Common myeloid progenitor, CD34-positive (primary cell): ENCODE measurements around the gene NPAS3.

ENCODE experiments used
- CTCF ChIA-PET: fragments of 350-600 bp; sonication (Branson Sonifier 250); formaldehyde crosslinking; loops from one replicate; lab custom pipeline; 2021; ENCODE audit warnings: antibody characterized with exemption; lab: Charles Lee
- POLR2A ChIA-PET: fragments of 350-600 bp; sonication (Branson Sonifier 250); formaldehyde crosslinking; loops from one replicate; lab custom pipeline; 2021; ENCODE audit warnings: antibody characterized with exemption; lab: Charles Lee
- DNase-seq, 3 donors: peaks; one replicate each; pipeline versions ENCODE4 v3.0.0 to v3.0.0-alpha.2; 2013
- H3K27ac ChIP-seq, 2 experiments: 1 replicate in 1 of 2; 2 replicates in 1 of 2; pipeline ENCODE4 v1.7.0; 2013; ENCODE audit warnings: inconsistent platforms in 2 of 2, low read length in 2 of 2, mild to moderate bottlenecking in 2 of 2, low read depth in 1 of 2, moderate library complexity in 1 of 2; ENCODE audit not compliant: severe bottlenecking in 2 of 2, insufficient read depth in 1 of 2, poor library complexity in 1 of 2
- H3K27me3 ChIP-seq, 5 experiments: replicated peaks in 2 of 5; 1 replicate in 3 of 5; 2 replicates in 2 of 5; pipeline versions ENCODE4 v1.6.1 to v1.7.0; 2013; ENCODE audit warnings: low read length in 4 of 5, mild to moderate bottlenecking in 2 of 5, moderate library complexity in 2 of 5, inconsistent platforms in 1 of 5; ENCODE audit not compliant: insufficient read depth in 5 of 5, control insufficient read depth in 4 of 5
- H3K36me3 ChIP-seq, 4 experiments: 1 replicate in 2 of 4; 2 replicates in 2 of 4; pipeline versions ENCODE4 v1.6.1 to v1.7.0; 2013; ENCODE audit warnings: low read length in 3 of 4, control low read depth in 1 of 4, mild to moderate bottlenecking in 1 of 4; ENCODE audit not compliant: control insufficient read depth in 4 of 4, insufficient read depth in 4 of 4
- H3K4me1 ChIP-seq, 4 experiments: 1 replicate in 3 of 4; 2 replicates in 1 of 4; pipeline versions ENCODE4 v1.6.1 to v1.7.1; 2013; ENCODE audit warnings: low read length in 3 of 4, mild to moderate bottlenecking in 3 of 4, control low read depth in 1 of 4, inconsistent platforms in 1 of 4, moderate library complexity in 1 of 4; ENCODE audit not compliant: control insufficient read depth in 4 of 4, insufficient read depth in 4 of 4; ENCODE audit errors: control extremely low read depth in 1 of 4
- H3K4me3 ChIP-seq, 7 experiments: 1 replicate in 4 of 7; 2 replicates in 3 of 7; pipeline versions ENCODE4 v1.5.1 to v1.7.0; 2013; ENCODE audit warnings: mild to moderate bottlenecking in 7 of 7, low read length in 6 of 7, moderate library complexity in 6 of 7, inconsistent platforms in 2 of 7, low read depth in 2 of 7, control low read depth in 1 of 7; ENCODE audit not compliant: insufficient read depth in 4 of 7, control insufficient read depth in 1 of 7; ENCODE audit errors: extremely low read depth in 1 of 7
- H3K9me3 ChIP-seq, 5 experiments: 1 replicate in 4 of 5; 2 replicates in 1 of 5; pipeline versions ENCODE4 v1.6.1 to v1.7.1; 2013; ENCODE audit warnings: low read length in 4 of 5, mild to moderate bottlenecking in 2 of 5, inconsistent platforms in 1 of 5, low read depth in 1 of 5, moderate library complexity in 1 of 5; ENCODE audit not compliant: control insufficient read depth in 4 of 5, insufficient read depth in 2 of 5; ENCODE audit errors: control extremely low read depth in 1 of 5
- WGBS: methylation state at CpG from one replicate; pipeline ENCODE4 v1.1.5; 2013; ENCODE audit not compliant: insufficient coverage; 5-methylcytosine and 5-hydroxymethylcytosine counted together

Gene NPAS3

GRCh38 chr14:33586806-33587205 lies 648.1 kb downstream of the NPAS3 start:
- H3K27me3 ChIP-seq, result no peaks in the 10 kb centered on the region
- CTCF ChIA-PET, result no interaction called here
- POLR2A ChIA-PET, result no interaction called here
- no peak overlapping the region for H3K27ac ChIP-seq
- 100% methylated on average over 1 of the region's 4 CpGs for WGBS
- no peak for DNase-seq
- H3K9me3 ChIP-seq, result no peaks in the 10 kb centered on the region
- H3K36me3 ChIP-seq, result no peaks in the 10 kb centered on the region
- no peak overlapping the region for H3K4me3 ChIP-seq
- H3K4me1 ChIP-seq, result peaks cover 5 to 10% (median 9%) of the 10 kb centered on the region in 4 experiments

DNA sequence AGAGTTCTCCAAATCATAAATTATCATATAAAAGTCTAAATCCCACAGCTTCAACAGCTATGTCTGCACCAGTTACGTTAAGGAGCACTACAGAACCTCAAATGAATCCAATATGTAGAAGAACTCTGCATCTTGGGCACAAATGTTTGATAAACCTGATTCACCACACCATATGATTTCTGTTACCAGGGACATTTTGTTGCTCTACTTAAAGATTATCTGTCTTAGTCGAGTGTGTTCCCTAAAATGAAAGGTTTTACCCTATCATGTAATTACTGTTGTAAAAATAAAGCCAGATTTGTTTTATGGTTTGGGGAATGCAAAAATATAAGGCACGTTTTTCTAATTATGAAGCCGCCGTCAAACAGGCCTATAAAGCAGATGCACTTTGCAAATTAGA lies 649.1 kb downstream of the NPAS3 start:
- no peak for DNase-seq
- H3K9me3 ChIP-seq, result no peaks in the 10 kb centered on the region
- no peaks in the 10 kb centered on the region for H3K27me3 ChIP-seq
- H3K4me3 ChIP-seq, result no peak overlapping the region
- WGBS, result 100% methylated on average over 4 of the region's 5 CpGs
- H3K36me3 ChIP-seq, result no peaks in the 10 kb centered on the region
- H3K4me1 ChIP-seq, result peaks cover 5 to 10% (median 9%) of the 10 kb centered on the region in 4 experiments
- ChIA-PET POLR2A (no interaction called here), CTCF (no interaction called here)
- no peak overlapping the region for H3K27ac ChIP-seq

DNA sequence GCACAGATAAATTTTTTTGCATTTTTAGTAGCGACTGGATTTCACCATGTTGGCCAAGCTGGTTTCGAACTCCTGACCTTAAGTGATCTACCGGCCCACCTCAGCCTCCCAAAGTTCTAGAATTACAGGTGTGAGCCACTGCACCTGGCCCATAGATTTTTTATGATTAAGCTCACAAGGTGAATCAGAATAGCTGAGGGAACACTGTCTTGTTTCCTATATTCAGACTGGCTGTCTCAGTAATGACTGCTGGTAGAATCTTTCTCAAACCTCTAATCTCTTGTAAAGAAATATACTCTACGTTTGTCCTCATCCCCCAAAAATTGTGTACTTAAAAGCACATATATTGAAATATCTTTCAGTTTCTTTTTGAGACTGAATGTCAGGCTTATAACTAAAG lies 650.1 kb downstream of the NPAS3 start:
- H3K4me3 ChIP-seq, result no peak overlapping the region
- no peak overlapping the region for H3K27ac ChIP-seq
- ChIA-PET POLR2A (no interaction called here), CTCF (no interaction called here)
- DNase-seq, result no peak
- H3K36me3 ChIP-seq, result no peaks in the 10 kb centered on the region
- no peaks in the 10 kb centered on the region for H3K27me3 ChIP-seq
- no peaks in the 10 kb centered on the region for H3K9me3 ChIP-seq
- H3K4me1 ChIP-seq, result peaks cover 5 to 10% (median 9%) of the 10 kb centered on the region in 4 experiments
- 97% methylated on average over 3 of the region's 4 CpGs for WGBS

DNA sequence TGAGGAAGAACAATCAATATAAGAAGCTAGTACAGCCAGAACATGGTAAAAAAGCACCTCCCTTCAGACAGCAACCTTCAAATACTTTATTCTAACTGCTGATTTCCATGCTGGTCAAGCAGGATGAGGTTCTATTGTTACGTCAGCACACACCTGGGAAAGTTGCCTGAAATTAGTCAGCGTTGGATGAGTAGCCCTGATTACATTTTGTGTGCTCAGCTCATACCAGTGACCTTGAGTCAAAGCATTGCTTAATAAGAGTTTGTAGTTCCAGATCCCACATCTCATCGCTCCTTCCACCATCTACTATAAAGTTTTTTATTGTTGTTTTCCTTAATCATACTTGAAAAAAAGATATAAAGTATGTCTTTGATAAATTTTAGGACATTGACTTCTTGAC lies 650.7 kb downstream of the NPAS3 start:
- POLR2A ChIA-PET, result interaction anchor here (0.7 kb wide), 1 partner anchor 82 kb away, joined by 3 read pairs; no protein-coding TSS in a partner anchor

DNA sequence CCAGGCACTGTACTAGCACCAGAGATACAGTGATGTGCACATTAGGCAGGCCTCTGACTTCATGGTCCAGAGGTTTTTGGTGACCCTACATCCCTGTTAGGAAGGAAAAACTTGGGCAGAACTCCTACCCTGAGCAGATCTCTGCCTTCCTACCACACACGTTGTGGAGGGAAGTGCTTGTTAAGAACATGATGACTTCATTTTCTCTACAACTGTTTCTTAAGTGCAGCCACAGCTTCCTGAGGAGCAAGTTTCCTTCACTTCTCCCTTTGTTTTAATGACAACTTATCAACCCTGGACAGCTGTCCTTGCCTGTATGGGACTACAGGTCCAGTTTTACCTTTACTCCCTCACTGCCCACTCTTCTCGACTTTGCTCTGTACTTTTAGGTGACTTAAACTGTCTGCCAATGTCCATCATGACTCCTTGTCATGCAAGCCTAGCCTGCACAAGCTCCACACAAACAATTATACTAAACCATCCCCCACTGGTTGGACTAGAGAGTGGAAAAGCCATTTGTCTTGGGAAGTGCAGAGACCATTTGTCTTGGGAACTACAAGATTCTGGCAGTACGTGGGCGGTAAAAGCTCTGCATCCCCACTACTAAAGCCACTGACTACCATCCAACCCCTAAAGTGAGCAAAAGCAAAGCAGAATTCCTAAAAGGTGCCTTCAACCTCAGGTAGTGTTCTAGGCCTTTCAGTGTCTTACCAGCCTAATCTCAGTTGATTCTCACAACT lies 652.4 kb downstream of the NPAS3 start:
- CTCF ChIA-PET, result interaction anchor here (1.1 kb wide), 1 partner anchor 40 kb away, joined by 5 read pairs; no protein-coding TSS in a partner anchor

More for the DNA sequence above, 650.7 kb downstream of the NPAS3 start:
- WGBS, result 100% methylated on average over 2 of the region's 3 CpGs
- CTCF ChIA-PET, result no interaction called here
- Histone ChIP-seq H3K4me3 (no peak overlapping the region), H3K27me3 (no peaks in the 10 kb centered on the region), H3K4me1 (peaks cover 5 to 10% (median 9%) of the 10 kb centered on the region in 4 experiments), H3K27ac (no peak overlapping the region), H3K36me3 (no peaks in the 10 kb centered on the region), H3K9me3 (no peaks in the 10 kb centered on the region)
- no peak for DNase-seq

DNA sequence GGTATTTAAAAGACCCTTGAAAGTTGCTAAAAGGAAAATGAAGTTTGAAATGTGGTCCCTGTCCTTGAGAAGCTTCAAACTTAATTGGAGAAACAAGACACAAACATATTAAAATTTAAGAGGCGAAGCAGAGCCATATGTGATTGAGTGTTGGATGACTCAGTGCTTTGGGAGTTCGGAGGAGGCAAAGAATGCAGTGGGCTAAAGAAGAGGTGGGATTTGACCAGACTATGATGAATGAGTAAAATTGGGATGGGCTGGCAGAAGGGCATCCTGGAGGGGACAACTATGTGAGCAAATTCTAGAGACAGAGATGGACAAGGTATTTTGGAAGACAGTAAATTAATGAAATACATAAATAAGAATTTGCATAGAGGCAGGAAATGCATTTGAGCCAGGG lies 653.6 kb downstream of the NPAS3 start:
- WGBS, result 94% methylated on average over 2 of the region's 2 CpGs
- no peak for DNase-seq

More for the DNA sequence above, 652.4 kb downstream of the NPAS3 start:
- Histone ChIP-seq H3K27me3 (no peaks in the 10 kb centered on the region), H3K4me1 (peaks cover 8 to 10% (median 9%) of the 10 kb centered on the region in 4 experiments), H3K27ac (no peak overlapping the region), H3K36me3 (no peaks in the 10 kb centered on the region), H3K4me3 (no peak overlapping the region), H3K9me3 (no peaks in the 10 kb centered on the region)
- WGBS, result 33% methylated on average over 3 of the region's 4 CpGs
- peak in 2 of 3 donors; percentile 29 to 37 for DNase-seq
- POLR2A ChIA-PET, result no interaction called here

DNA sequence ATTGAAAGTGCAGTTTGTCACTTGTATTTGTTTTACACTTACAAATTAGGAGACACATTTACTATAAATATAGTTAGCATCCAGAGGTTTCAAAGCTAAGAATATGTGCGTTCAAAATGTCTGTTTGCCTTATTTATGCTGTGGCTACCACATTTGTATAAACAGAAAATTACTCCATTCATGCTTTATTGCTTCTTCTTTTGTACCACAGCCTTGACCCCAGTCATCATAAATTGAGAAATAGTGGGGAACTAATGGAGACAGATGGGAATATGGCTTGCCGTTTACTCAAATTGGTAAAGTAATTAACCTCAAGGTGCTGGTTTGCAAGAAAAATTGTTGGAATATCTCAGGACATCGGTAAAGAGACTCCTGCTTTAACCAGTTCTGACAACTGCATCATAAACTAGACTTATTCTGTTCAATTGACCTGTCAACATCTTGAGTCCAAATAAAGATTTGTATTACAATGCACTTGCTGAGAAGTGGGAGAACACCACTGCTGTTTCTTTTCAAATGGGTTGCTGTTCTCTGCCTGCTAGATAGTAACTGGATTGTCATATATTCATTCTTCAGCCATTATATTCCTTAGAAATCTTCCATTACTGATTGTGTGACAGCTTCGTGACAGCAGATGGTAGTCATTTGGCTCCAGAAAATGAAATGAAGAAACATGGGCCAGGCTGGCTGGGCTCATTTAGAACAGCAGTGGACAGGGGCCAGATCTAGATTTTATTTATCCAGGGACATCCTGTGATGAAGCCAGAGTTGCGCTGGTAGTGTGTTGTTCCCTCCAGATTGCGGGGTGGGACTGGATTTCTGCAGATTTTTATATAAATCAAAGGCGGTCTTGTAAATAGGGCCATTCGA lies 657.8 kb downstream of the NPAS3 start:
- Histone ChIP-seq H3K36me3 (no peaks in the 10 kb centered on the region), H3K9me3 (no peaks in the 10 kb centered on the region), H3K4me3 (no peak overlapping the region), H3K27me3 (no peaks in the 10 kb centered on the region), H3K27ac (no peak overlapping the region), H3K4me1 (peaks cover 0 to 8% (median 3%) of the 10 kb centered on the region in 4 experiments)
- CTCF ChIA-PET, result no interaction called here
- whole genome bisulfite sequencing, result 100% methylated on average over 6 of the region's 8 CpGs
- no peak for DNase-seq
- POLR2A ChIA-PET, result no interaction called here

More for the DNA sequence above, 653.6 kb downstream of the NPAS3 start:
- no peaks in the 10 kb centered on the region for H3K36me3 ChIP-seq
- ChIA-PET CTCF (no interaction called here), POLR2A (no interaction called here)
- no peaks in the 10 kb centered on the region for H3K27me3 ChIP-seq
- H3K4me1 ChIP-seq, result peaks cover 8 to 15% (median 11%) of the 10 kb centered on the region in 4 experiments
- H3K4me3 ChIP-seq, result no peak overlapping the region
- H3K27ac ChIP-seq, result no peak overlapping the region
- H3K9me3 ChIP-seq, result no peaks in the 10 kb centered on the region
